ENCODE measurements around the gene LAMP2. TPM values are rescaled to one million over a fixed set of nuclear protein-coding genes. Genes with fewer than 3 reads are reported as not detected.

The LAMP2 gene
- polyA plus RNA-seq, 3 donors: 30.5 to 52.3 (median 32.2) TPM

GRCh38 chrX:120378570-120378969 lies 90.5 kb downstream of the LAMP2 start:
- WGBS, 3 donors: 84 to 92% (median 92%) methylated on average over 5 of the region's 5 CpGs
- no peak overlapping the region for H3K27ac ChIP-seq (ENCODE audit: low read depth, low read length)

Other genes with a start within 250 kb of the LAMP2 start
- gene ZBTB33, start 218.5 kb downstream of the LAMP2 start, polyA plus RNA-seq: 1 to 10 TPM; 3.8 to 4.2 (median 3.9) TPM
- gene TMEM255A, start 157.8 kb downstream of the LAMP2 start, polyA plus RNA-seq: 1 to 10 TPM in 2 of 3 donors, under 1 TPM in 1; 0.18 to 4.2 (median 1.1) TPM
- gene ATP1B4, start 107.2 kb downstream of the LAMP2 start, polyA plus RNA-seq: not detected
- 10 to 100 TPM; 10.2 to 24.2 (median 12.4) TPM for gene CUL4B, start 91.7 kb upstream of the LAMP2 start, polyA plus RNA-seq
- 10 to 100 TPM; 29.7 to 53.9 (median 39.2) TPM for gene MCTS1, start 134.8 kb upstream of the LAMP2 start, polyA plus RNA-seq
- 10 to 100 TPM; 11.6 to 19.9 (median 15.6) TPM for gene C1GALT1C1, start 160.8 kb upstream of the LAMP2 start, polyA plus RNA-seq

Data from adipose tissue (tissue), 3 donors.